ENCODE results near the gene SPATA4.

The SPATA4 gene

DNA sequence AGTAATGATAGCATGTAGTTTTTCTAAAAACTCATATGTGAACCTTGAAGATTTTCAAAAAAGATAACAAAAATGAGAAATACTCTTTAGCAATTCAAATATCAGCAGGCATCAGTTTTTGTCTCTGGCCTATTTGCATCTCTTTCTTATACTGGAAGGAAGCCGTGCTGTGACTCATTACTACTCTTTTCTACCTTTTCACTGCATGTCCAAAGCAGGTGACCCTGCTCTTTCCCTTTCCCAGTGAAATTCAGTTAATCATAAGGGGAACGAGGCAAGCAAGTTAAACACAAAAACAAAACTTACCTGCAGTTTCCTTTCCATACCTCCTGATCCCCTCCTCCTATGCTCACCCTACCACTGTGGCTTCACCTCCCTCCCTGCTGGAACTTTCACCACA lies 9.3 kb downstream of the SPATA4 start:
- Mint-ChIP-seq H3K36me3 (ENCODE audit: low read depth) (no peaks in the 10 kb centered on the region), H3K4me1 (peaks cover 40% of the 10 kb centered on the region), H3K27ac (no peak overlapping the region), H3K4me3 (no peak overlapping the region), H3K9me3 (no peaks in the 10 kb centered on the region), H3K27me3 (ENCODE audit: low read depth) (no peaks in the 10 kb centered on the region)
- no peak for TF ChIP-seq CTCF (IDR thresholded peaks at IDR 0.05; ENCODE audit: unreplicated experiment in 3 of 3)

DNA sequence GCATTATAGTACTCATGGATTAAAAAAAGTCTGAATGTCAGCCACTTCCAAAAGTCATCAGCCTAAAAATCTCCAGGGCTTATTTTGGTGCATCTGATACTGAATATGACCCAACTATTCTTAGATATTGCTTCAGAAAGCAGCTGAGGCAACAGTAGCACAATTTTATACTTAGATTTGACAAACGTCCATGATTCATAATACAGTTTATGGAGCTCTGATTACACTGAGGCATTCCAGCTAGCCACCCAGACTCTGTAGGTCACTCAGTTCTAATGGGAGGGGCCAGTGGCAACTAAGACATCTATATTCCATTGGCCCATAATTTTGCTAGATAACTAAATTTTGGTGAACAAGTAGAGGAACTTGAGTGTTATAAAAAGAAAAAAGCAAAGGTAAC lies 10.3 kb downstream of the SPATA4 start:
- H3K9me3 Mint-ChIP-seq, result no peaks in the 10 kb centered on the region
- peaks cover 40% of the 10 kb centered on the region for H3K4me1 Mint-ChIP-seq
- H3K27me3 Mint-ChIP-seq (ENCODE audit: low read depth), result no peaks in the 10 kb centered on the region
- no peak for TF ChIP-seq CTCF (IDR thresholded peaks at IDR 0.05; ENCODE audit: unreplicated experiment in 3 of 3)
- no peak overlapping the region for H3K4me3 Mint-ChIP-seq
- H3K36me3 Mint-ChIP-seq (ENCODE audit: low read depth), result no peaks in the 10 kb centered on the region
- no peak overlapping the region for H3K27ac Mint-ChIP-seq

- peaks cover 3% of the 10 kb centered on the region for H3K36me3 Mint-ChIP-seq (ENCODE audit: low read depth)
These were observed 32.3 kb downstream of the SPATA4 start for GRCh38 chr4:176163041-176163440.

DNA sequence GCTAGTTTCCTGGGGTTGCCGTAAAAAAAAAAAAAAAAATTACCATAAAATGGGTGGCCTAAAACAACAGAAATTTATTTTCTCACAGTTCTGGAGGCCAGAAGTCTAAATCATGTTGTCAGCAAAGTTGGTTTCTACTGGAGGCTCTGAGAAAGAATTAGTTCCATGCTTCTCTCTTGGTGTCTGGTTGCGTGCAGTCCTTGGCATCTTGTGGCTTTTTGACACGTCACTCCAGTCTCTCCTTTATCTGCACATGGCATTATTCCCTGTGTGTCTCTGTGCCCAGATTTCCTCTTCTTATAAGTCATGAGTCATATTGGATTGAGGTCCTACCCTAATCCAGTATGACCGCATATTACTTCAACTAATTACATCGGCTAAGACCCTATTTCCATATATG lies 38.7 kb downstream of the SPATA4 start:
- Mint-ChIP-seq H3K27me3 (ENCODE audit: low read depth) (no peaks in the 10 kb centered on the region), H3K4me3 (no peak overlapping the region), H3K9me3 (no peaks in the 10 kb centered on the region), H3K4me1 (no peaks in the 10 kb centered on the region), H3K27ac (no peak overlapping the region), H3K36me3 (ENCODE audit: low read depth) (peaks cover 8% of the 10 kb centered on the region)
- TF ChIP-seq CTCF (IDR thresholded peaks at IDR 0.05; ENCODE audit: unreplicated experiment in 3 of 3), result no peak

More at GRCh38 chr4:176163041-176163440, 32.3 kb downstream of the SPATA4 start:
- Mint-ChIP-seq H3K4me1 (no peaks in the 10 kb centered on the region), H3K27me3 (ENCODE audit: low read depth) (no peaks in the 10 kb centered on the region), H3K27ac (no peak overlapping the region), H3K4me3 (no peak overlapping the region), H3K9me3 (no peaks in the 10 kb centered on the region)
- TF ChIP-seq CTCF (IDR thresholded peaks at IDR 0.05; ENCODE audit: unreplicated experiment in 3 of 3), result no peak

- H3K27ac Mint-ChIP-seq, result no peak overlapping the region
- H3K4me3 Mint-ChIP-seq, result no peak overlapping the region
- TF ChIP-seq CTCF (IDR thresholded peaks at IDR 0.05; ENCODE audit: unreplicated experiment in 3 of 3), result no peak
- H3K9me3 Mint-ChIP-seq, result no peaks in the 10 kb centered on the region
- H3K4me1 Mint-ChIP-seq, result no peaks in the 10 kb centered on the region
- H3K36me3 Mint-ChIP-seq (ENCODE audit: low read depth), result peaks cover 5% of the 10 kb centered on the region
- no peaks in the 10 kb centered on the region for H3K27me3 Mint-ChIP-seq (ENCODE audit: low read depth)
These were observed 42.3 kb downstream of the SPATA4 start for GRCh38 chr4:176153124-176153523.

DNA sequence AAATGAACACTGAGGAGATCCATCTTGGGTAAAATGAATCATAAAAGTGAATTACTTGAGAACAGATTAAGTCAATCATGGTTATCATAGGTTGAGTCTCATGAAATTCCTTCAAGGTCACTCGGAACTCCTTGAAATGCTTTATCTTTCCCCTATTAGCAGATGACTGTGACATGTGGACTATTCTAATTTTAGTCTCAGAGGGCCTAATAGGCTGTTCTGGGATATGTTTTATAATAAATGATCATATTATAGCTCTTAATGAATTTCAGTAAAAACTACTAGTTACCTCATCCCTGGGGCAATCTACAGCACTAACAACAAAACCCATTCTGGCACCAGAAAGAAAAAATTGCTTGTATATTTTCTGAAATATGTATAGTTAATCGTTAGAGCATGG lies 44.7 kb downstream of the SPATA4 start:
- TF ChIP-seq CTCF (IDR thresholded peaks at IDR 0.05; ENCODE audit: unreplicated experiment in 3 of 3), result no peak
- no peaks in the 10 kb centered on the region for H3K4me1 Mint-ChIP-seq
- H3K27me3 Mint-ChIP-seq (ENCODE audit: low read depth), result no peaks in the 10 kb centered on the region
- H3K27ac Mint-ChIP-seq, result no peak overlapping the region
- no peaks in the 10 kb centered on the region for H3K9me3 Mint-ChIP-seq
- peaks cover 5% of the 10 kb centered on the region for H3K36me3 Mint-ChIP-seq (ENCODE audit: low read depth)
- H3K4me3 Mint-ChIP-seq, result no peak overlapping the region

Data from nephron (organoid).